IPS DF 4.7 (cell line): ENCODE results near the gene CORO1C.

Experiments used
- DNase-seq: peaks from one replicate; pipeline ENCODE4 v3.0.0-alpha.2; 2013; ENCODE audit warnings: low spot score; ENCODE audit errors: extremely low read depth

The CORO1C gene

GRCh38 chr12:108727161-108727560, 4.2 kb downstream of the CORO1C start:
- DNase-seq, result no peak

GRCh38 chr12:108724890-108725151, 6.5 kb downstream of the CORO1C start:
- DNase-seq, result no peak

GRCh38 chr12:108724054-108724889, 7.0 kb downstream of the CORO1C start:
- DNase-seq, result no peak

GRCh38 chr12:108722992-108723766, 8.1 kb downstream of the CORO1C start:
- DNase-seq, result no peak

- DNase-seq, result no peak
Measured at GRCh38 chr12:108722463-108722862, 8.9 kb downstream of the CORO1C start.

GRCh38 chr12:108721824-108722223, 9.5 kb downstream of the CORO1C start:
- no peak for DNase-seq

GRCh38 chr12:108720757-108721514, 10.4 kb downstream of the CORO1C start:
- DNase-seq, result no peak

- DNase-seq, result no peak
Measured at GRCh38 chr12:108717243-108717642, 14.1 kb downstream of the CORO1C start.

GRCh38 chr12:108714866-108715265, 16.5 kb downstream of the CORO1C start:
- no peak for DNase-seq

- no peak for DNase-seq
Measured at GRCh38 chr12:108713471-108713870, 17.8 kb downstream of the CORO1C start.

- no peak for DNase-seq
Measured at GRCh38 chr12:108712925-108713203, 18.5 kb downstream of the CORO1C start.

- no peak for DNase-seq
Measured at GRCh38 chr12:108712165-108712924, 19.0 kb downstream of the CORO1C start.

GRCh38 chr12:108711489-108712164, 19.7 kb downstream of the CORO1C start:
- DNase-seq, result no peak

- no peak for DNase-seq
Measured at GRCh38 chr12:108709697-108710096, 21.6 kb downstream of the CORO1C start.

GRCh38 chr12:108704527-108704926, 26.8 kb downstream of the CORO1C start:
- no peak for DNase-seq

- no peak for DNase-seq
Measured at GRCh38 chr12:108702595-108703320, 28.6 kb downstream of the CORO1C start.

GRCh38 chr12:108701779-108702441, 29.4 kb downstream of the CORO1C start:
- DNase-seq, result no peak

- no peak for DNase-seq
Measured at GRCh38 chr12:108700833-108701541, 30.3 kb downstream of the CORO1C start.

GRCh38 chr12:108699955-108700563, 31.3 kb downstream of the CORO1C start:
- no peak for DNase-seq
